GM12873 (cell line): Measurements from ENCODE around the gene WFDC12.

Source experiments
- CTCF ChIP-seq: IDR thresholded peaks from 2 replicates; pipeline ENCODE4 v1.5.1; 2012; ENCODE audit warnings: low read depth, mild to moderate bottlenecking, moderate library complexity, low read length, control low read depth; ENCODE audit not compliant: insufficient read depth; ENCODE audit errors: missing control alignments

Gene WFDC12

GRCh38 chr20:45153752-45154151 lies 29.5 kb upstream of the WFDC12 start:
- no peak for TF ChIP-seq CTCF

GRCh38 chr20:45153147-45153546 lies 28.9 kb upstream of the WFDC12 start:
- no peak for TF ChIP-seq CTCF

- no peak for TF ChIP-seq CTCF
These were observed 28.1 kb upstream of the WFDC12 start for GRCh38 chr20:45152405-45152804.

- TF ChIP-seq CTCF: no peak
These were observed 24.8 kb upstream of the WFDC12 start for GRCh38 chr20:45149062-45149461.

GRCh38 chr20:45140836-45141235 lies 16.6 kb upstream of the WFDC12 start:
- TF ChIP-seq CTCF: no peak

GRCh38 chr20:45138561-45139300 lies 14.5 kb upstream of the WFDC12 start:
- TF ChIP-seq CTCF: peak; percentile 93

GRCh38 chr20:45136911-45137310 lies 12.6 kb upstream of the WFDC12 start:
- TF ChIP-seq CTCF: no peak

- TF ChIP-seq CTCF: no peak
These were observed 3.8 kb upstream of the WFDC12 start for GRCh38 chr20:45128099-45128498.
